ENCODE data around the gene S100A1.
A peak's percentile ranks its signal among the peaks of the same experiment; 100 is the strongest.

The S100A1 gene

GRCh38 chr1:153652805-153653500, 24.7 kb downstream of the S100A1 start:
- Histone ChIP-seq H3K27me3 (ENCODE audit: control insufficient read depth, low read length) (no peaks in the 10 kb centered on the region), H3K79me2 (ENCODE audit: control insufficient read depth, low read length) (no peaks in the 10 kb centered on the region), H3K9me2 (replicated peaks; ENCODE audit: control insufficient read depth, low read length) (no peaks in the 10 kb centered on the region)

GRCh38 chr1:153655333-153655732, 27.1 kb downstream of the S100A1 start:
- no peaks in the 10 kb centered on the region for H4K20me1 ChIP-seq (ENCODE audit: control insufficient read depth, insufficient read depth, low read depth, low read length)

More at GRCh38 chr1:153652805-153653500, 24.7 kb downstream of the S100A1 start:
- Histone ChIP-seq H3K9me3 (ENCODE audit: control insufficient read depth, insufficient read depth, low read length) (no peaks in the 10 kb centered on the region), H3F3A (ENCODE audit: control insufficient read depth, insufficient read depth) (peaks cover 9% of the 10 kb centered on the region; the same call in 1 of the 2 replicates), H3K4me3 (ENCODE audit: low read length) (no peak overlapping the region), H3K36me3 (ENCODE audit: control insufficient read depth, low read length) (no peaks in the 10 kb centered on the region), H3K4me1 (ENCODE audit: control insufficient read depth, low read length) (peaks cover 3% of the 10 kb centered on the region), H3K4me2 (ENCODE audit: low read length) (no peak overlapping the region), H4K20me1 (ENCODE audit: control insufficient read depth, insufficient read depth, low read depth, low read length) (no peaks in the 10 kb centered on the region), H3K27ac (ENCODE audit: low read depth, low read length) (no peak overlapping the region)
- TF ChIP-seq CTCF (IDR thresholded peaks at IDR 0.05; ENCODE audit: low read depth, low read length, poor library complexity, severe bottlenecking) (no peak), EZH2phosphoT487 (IDR thresholded peaks at IDR 0.05; ENCODE audit: borderline replicate concordance, low read length) (no peak)

GRCh38 chr1:153658400-153659174, 30.4 kb downstream of the S100A1 start, which contains the start of gene SNAPIN:
Gene SNAPIN, plus strand, starts transcription at chr1:153658703. Its CDS starts 41 bp downstream, at chr1:153658744.
- peaks cover 14% of the 10 kb centered on the region for H3K79me2 ChIP-seq (ENCODE audit: control insufficient read depth, low read length)
- H3K4me1 ChIP-seq (ENCODE audit: control insufficient read depth, low read length): peaks cover 17% of the 10 kb centered on the region
- TF ChIP-seq EZH2phosphoT487 (IDR thresholded peaks at IDR 0.05; ENCODE audit: borderline replicate concordance, low read length) (no peak), CTCF (IDR thresholded peaks at IDR 0.05; ENCODE audit: low read depth, low read length, poor library complexity, severe bottlenecking) (no peak)
- H3K27me3 ChIP-seq (ENCODE audit: control insufficient read depth, low read length): no peaks in the 10 kb centered on the region
- H3K4me2 ChIP-seq (ENCODE audit: low read length): peak within 1 kb of the TSS; percentile 76
- no peaks in the 10 kb centered on the region for H3K9me3 ChIP-seq (ENCODE audit: control insufficient read depth, insufficient read depth, low read length)
- H3K9me2 ChIP-seq (replicated peaks; ENCODE audit: control insufficient read depth, low read length): no peaks in the 10 kb centered on the region
- H3K36me3 ChIP-seq (ENCODE audit: control insufficient read depth, low read length): peaks cover 32% of the 10 kb centered on the region
- peak within 1 kb of the TSS; percentile 89 for H3K4me3 ChIP-seq (ENCODE audit: low read length)
- H4K20me1 ChIP-seq (ENCODE audit: control insufficient read depth, insufficient read depth, low read depth, low read length): no peaks in the 10 kb centered on the region
- H3F3A ChIP-seq (ENCODE audit: control insufficient read depth, insufficient read depth): peaks cover 39% of the 10 kb centered on the region
- peak within 1 kb of the TSS; percentile 64 for H3K27ac ChIP-seq (ENCODE audit: low read depth, low read length)

More at GRCh38 chr1:153655333-153655732, 27.1 kb downstream of the S100A1 start:
- H3K4me2 ChIP-seq (ENCODE audit: low read length): no peak overlapping the region
- TF ChIP-seq CTCF (IDR thresholded peaks at IDR 0.05; ENCODE audit: low read depth, low read length, poor library complexity, severe bottlenecking): no peak
- TF ChIP-seq EZH2phosphoT487 (IDR thresholded peaks at IDR 0.05; ENCODE audit: borderline replicate concordance, low read length): no peak
- no peak overlapping the region for H3K27ac ChIP-seq (ENCODE audit: low read depth, low read length)
- H3K4me1 ChIP-seq (ENCODE audit: control insufficient read depth, low read length): peaks cover 17% of the 10 kb centered on the region
- H3K9me3 ChIP-seq (ENCODE audit: control insufficient read depth, insufficient read depth, low read length): no peaks in the 10 kb centered on the region
- H3K79me2 ChIP-seq (ENCODE audit: control insufficient read depth, low read length): peaks cover 14% of the 10 kb centered on the region
- no peaks in the 10 kb centered on the region for H3K9me2 ChIP-seq (replicated peaks; ENCODE audit: control insufficient read depth, low read length)
- H3K36me3 ChIP-seq (ENCODE audit: control insufficient read depth, low read length): 0 out of 2 replicates have a peak, but pooled peaks cover 2% of the 10 kb centered on the region
- H3K27me3 ChIP-seq (ENCODE audit: control insufficient read depth, low read length): no peaks in the 10 kb centered on the region
- peaks cover 14% of the 10 kb centered on the region for H3F3A ChIP-seq (ENCODE audit: control insufficient read depth, insufficient read depth)
- no peak overlapping the region for H3K4me3 ChIP-seq (ENCODE audit: low read length)
